NCI-H1930 (cell line): Measurements from ENCODE around the gene CCSER1.
"Not testable (repeated sequence)": the region's sequence is repeated elsewhere in the genome, so short reads cannot be mapped to it uniquely, and the experiment has no call there.

Experiments used
- DNase-seq, 2 experiments: peaks; one replicate each; lab custom pipeline; 2025; lab: John Stamatoyannopoulos, UW

Gene CCSER1

GRCh38 chr4:90840291-90840690, 713.1 kb downstream of the CCSER1 start:
- no peak for DNase-seq

GRCh38 chr4:90840828-90841227, 713.6 kb downstream of the CCSER1 start:
- no peak for DNase-seq

GRCh38 chr4:90841676-90842075, 714.5 kb downstream of the CCSER1 start:
- no peak for DNase-seq

DNA sequence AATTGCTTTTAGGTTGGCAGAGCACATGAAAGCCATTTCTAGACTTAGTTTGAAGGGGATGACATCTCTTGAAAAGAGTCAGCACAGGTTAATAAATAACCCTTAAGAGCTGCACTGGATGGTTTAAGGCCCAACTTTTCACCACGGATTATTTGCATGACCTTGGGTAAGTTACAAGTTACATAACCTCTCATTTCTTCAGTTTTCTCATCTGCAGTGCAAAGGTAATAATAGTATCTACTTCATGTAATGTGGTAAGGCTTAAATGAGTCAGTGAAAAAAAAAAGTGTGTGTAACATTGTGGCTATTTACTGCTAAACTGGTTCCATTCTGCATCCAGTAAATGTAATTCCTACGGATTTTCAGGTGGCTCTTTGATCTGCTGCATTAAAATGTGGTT, 715.8 kb downstream of the CCSER1 start:
- DNase-seq, result no peak

DNA sequence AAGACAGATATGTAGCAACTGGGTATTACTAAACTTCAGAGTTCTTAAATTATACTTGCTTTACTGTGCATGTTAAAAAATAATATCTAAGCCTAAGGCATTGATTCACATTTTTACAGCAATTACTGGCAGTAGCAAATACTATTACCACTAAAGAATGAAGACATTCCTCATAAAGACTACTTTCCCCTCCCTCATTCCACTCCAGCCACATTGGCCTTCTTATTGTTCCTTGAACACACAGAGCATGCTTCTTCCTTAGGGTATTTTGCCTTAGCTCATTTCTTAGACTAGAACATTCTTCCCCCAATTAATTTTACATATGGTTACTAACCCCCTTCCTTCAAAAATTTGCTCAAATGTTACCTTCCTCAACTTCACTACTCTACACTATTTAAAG, 717.0 kb downstream of the CCSER1 start:
- DNase-seq, result no peak

DNA sequence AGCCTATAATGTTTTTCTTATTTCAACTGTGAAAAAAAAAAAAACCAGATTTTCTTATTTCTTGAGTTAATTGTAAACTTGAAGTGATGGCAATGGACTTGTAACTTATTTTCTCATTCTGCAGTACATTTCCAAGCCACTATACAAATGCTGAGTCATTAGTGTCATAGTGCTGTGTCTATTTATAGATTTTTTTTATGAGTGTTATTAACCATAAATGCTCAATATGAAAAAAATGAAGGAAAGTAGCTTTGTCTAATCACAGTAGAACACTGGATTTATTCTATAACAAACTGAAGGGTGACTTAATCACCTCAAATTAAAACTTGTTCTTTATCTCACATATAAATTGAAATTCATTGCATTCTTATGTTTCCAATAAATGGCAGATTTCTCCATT, 718.6 kb downstream of the CCSER1 start:
- DNase-seq, result no peak

DNA sequence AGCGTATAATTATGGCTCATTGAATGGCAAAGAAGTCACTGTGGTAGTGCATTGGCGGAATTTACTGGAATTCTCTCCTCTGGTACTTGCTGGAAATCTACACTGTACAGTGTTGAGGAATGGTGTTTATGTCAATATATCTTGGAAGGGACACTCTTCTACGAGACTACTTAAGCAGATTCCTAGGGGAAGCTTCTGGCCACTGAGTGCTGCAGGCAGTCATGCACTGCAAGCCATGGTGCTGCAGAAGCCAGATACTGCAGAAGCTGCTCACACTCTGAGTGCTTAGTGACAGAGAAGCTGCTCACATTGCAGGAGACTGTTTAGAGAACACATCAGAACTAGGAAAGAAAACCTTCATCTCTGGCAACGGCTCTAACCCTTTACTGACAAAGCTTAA, 725.0 kb downstream of the CCSER1 start:
- no peak for DNase-seq

GRCh38 chr4:90855111-90855510, 727.9 kb downstream of the CCSER1 start:
- no peak for DNase-seq

GRCh38 chr4:90857081-90857820, 730.1 kb downstream of the CCSER1 start:
- no peak for DNase-seq

DNA sequence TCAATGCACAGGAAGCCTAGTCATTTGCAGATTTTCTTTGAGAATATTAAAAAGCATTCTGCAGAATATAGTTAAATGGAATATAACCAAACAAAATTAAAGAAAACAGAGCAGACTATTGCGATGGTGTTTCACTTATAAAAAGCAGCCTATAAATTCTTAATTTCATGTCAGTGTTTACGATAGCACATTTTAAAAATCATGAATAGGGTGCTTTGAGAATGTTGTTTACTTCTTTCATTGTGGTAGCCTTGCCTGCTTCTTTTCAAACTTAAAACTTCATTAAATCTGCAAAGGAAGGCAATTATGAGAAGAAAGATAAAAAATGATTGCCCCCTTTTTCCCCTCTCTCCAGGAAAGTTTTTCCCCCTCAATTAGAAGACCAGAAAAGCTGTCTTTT, 748.6 kb downstream of the CCSER1 start:
- no peak for DNase-seq

DNA sequence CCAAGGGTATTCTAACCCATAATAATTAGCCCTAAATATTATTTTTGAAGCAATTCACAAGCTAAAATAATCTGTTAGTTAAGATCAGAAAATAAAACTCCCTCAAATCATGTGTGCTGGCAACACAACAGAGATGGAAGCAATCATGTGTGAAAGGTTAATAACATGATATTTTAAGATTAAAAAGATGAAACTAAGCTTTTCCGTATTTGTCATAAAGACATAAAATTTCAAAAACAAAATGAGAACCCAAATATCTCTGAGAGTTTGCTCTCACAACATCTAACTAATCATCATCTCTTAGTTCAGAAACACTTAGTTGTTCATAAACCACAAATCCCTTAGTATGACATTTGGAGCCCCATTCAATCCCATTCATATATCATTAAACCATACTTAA, 749.1 kb downstream of the CCSER1 start:
- no peak for DNase-seq

DNA sequence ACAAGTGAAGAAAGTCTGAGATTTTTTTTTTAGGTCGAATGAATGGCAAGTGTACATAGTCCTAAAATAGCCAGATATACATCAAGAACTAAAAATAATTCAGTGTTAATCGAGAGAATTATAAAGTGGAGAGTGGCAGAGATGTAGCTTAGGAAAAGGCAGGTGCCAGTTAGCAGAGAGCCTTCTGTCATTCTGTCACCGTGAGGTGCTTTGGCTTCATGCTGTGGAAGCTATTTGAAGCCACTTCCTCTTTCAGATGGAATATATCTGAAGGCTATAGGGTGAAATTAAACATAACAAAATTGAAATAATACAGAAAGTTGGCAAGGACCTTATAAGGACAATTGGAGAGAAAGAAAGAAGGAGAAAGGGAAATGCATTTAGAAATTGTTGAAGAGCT, 756.3 kb downstream of the CCSER1 start:
- no peak for DNase-seq

GRCh38 chr4:90888571-90888970, 761.4 kb downstream of the CCSER1 start:
- no peak for DNase-seq

DNA sequence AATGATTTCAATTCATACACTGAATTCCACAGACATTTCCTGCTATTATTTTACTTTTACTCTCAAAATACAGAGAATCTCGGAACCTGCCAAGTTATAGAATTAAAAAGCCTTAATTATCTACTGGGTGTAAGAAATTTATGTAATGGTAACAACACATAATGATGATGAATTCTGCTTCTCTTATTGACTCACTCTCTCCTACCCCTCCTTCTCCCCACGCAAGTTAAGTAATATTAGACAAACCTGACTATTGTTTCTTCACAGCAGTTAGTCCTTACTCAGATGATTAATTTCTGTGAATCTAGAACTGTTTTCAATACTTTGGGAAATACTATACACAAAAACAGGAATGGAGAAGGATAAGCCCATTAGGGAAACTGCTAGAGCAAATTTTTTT, 762.0 kb downstream of the CCSER1 start:
- DNase-seq, result no peak

- not testable (repeated sequence) for DNase-seq
These were observed 776.2 kb downstream of the CCSER1 start for GRCh38 chr4:90903413-90903812.

DNA sequence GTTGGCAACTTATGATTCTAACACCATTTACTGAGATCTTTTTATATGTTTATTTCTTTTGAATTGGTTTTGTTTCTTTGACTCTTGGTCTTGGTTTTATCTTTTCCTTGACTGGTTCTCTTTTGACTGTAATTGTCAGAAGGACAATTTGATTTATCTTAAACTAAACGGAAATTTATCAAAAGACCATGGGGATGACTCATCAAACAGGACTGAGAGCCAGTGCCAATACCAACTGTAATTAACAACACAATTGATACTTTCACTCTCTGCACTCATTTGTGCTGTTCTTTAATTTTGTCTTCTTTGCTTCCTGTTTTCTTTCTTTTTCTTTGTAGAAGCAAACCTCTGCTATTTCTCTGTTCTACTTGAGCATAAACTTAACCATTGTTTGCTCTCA, 776.8 kb downstream of the CCSER1 start:
- DNase-seq, result no peak

DNA sequence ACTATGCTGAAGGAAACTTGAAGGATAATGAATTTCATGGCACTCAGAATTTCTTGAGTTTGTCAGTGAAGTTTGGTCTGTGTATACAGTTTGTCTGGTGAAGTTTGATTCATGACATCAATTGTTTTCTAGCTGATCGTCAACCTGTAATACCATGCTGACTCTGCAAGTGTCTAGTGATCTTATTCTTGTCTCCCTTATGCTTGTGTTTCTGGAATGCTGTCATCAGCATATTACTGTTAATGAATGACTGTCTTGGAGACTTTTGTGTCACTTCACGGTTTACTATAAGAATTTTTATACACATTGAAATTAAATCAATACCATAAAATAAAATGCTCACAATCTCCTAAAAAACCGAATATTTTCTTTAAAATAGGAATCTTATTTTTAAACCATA, 779.0 kb downstream of the CCSER1 start:
- no peak for DNase-seq

- not testable (repeated sequence) for DNase-seq
These were observed 784.7 kb downstream of the CCSER1 start for GRCh38 chr4:90911724-90912434.

GRCh38 chr4:90922174-90922573, 795.0 kb downstream of the CCSER1 start:
- DNase-seq, result no peak

- no peak for DNase-seq
These were observed 799.8 kb downstream of the CCSER1 start for GRCh38 chr4:90926957-90927356.

DNA sequence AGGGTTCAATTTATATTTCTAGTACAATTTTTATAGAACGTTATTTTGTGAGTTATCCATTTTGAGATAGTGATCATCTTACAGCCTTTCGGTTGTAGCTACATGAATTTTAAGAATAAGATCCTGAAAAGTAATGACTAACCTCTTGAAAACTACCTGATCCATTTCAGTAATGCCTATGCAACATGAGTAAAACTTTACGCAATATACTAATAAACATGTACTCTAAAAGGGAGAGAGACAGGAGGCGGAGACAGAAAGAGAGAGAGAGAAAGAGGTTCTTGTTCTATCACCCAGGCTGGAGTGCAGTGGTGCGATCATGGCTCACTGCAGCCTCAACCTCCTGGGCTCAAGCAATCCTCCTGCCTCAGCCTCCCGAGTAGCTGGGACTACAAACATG, 816.1 kb downstream of the CCSER1 start:
- DNase-seq, result no peak

GRCh38 chr4:90946945-90947344, 819.8 kb downstream of the CCSER1 start:
- no peak for DNase-seq

GRCh38 chr4:90950385-90950841, 823.2 kb downstream of the CCSER1 start:
- DNase-seq, result peak; percentile 52 to 71

DNA sequence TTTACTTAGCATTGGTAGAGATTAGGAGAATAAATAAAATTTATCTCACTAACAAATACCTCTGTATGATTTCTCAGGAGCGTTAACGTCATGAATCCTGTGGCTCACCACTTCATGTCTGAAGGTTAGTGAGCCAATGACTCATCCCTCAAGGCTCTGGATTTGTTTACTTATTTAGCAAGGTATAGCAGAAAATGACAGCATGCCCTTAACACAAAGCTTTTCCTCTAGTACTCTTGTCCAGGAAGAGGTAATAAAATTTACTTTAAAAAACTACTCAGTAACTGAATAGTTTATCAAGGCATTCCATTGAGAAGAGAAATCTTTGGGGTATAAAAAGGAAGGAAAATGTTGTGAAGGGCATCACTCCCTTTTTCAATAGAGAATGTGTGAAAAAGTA, 823.8 kb downstream of the CCSER1 start:
- peak in 1 of 2 experiments; percentile 16 for DNase-seq
